ENCODE results near the gene MEMO1.
"Not testable (repeated sequence)": the region's sequence is repeated elsewhere in the genome, so short reads cannot be mapped to it uniquely, and the experiment has no call there.

Gene MEMO1

DNA sequence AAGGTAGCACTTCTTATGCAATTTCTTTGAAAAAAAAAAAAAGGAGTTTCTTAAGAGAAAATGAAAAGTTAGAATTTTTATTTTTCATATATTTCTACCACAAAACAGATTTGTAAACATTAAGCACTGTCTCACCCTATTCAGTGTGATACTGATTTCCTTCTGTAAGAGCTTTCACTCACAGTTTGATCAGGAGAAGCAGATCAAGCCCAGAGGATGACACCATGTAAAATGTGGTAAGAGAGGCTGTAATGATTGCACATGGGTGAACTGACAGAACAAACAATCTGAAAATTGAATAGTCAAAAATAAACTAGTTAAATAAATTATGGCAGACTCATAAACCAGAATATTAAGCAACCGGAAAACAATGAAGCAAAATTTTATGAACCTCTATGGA is 54.5 kb downstream of the MEMO1 start:
- DNase-seq, result no peak

DNA sequence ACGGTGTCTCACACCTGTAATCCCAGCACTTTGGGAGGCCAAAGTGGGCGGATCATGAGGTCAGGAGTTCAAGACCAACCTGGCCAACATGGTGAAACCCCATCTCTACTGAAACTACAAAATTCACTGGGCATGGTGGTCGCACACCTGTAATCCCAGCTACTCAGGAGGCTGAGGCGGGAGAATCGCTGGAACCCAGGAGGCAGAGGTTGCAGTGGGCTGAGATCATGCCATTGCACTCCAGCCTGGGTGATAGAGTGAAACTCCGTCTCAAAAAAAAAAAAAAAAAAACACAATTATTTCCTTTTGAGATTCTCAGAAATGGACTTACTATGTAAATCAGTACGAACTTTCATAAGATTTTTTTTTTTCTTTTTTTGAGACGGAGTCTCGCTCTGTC is 57.7 kb downstream of the MEMO1 start:
- not testable (repeated sequence) for DNase-seq

DNA sequence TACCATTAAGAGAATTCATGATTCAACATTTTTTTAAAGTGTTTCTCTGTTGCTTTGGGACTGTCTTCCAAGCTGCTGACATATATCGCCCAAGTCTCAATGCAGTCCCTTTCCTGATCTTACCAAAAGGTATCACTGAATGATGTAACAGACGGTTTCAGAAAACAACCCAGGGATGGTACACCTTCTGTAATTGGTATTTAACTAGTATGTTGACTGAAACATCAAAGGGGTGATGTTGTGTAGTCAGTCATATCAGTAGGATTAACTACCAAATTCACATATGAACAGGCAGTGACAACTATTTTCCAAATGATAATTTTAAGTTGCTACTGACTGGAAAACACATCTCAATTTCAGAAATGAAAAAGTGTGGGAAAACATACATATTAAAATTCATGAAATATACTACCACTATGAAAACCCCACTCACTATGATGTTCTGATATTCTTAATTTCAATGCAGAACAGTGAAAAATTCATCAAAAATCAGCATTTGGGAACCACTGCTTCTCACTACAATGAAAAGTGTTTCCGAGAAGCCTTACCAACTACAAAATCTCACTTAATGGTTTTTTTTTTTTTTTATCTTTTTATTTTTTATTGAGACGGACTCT is 59.8 kb downstream of the MEMO1 start:
- no peak for DNase-seq

DNA sequence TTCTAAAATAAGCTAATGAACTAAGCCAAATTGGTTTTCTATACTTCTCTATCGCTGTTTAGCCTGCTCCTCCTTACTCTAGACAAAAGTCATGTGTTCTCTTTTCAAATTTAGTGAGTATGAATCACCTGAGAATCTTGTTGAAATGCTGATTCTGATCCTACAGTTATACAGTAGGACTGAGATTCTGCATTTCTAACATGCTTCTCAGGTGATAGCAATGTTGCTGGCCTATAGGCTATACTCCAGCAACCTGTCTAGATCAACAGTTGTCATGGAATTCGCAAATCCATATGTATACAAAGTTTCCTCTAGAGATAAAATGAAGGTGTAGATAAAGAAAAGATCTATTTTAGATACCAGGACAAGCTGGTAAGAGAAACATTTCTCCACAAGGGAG is 62.9 kb downstream of the MEMO1 start:
- no peak for DNase-seq

DNA sequence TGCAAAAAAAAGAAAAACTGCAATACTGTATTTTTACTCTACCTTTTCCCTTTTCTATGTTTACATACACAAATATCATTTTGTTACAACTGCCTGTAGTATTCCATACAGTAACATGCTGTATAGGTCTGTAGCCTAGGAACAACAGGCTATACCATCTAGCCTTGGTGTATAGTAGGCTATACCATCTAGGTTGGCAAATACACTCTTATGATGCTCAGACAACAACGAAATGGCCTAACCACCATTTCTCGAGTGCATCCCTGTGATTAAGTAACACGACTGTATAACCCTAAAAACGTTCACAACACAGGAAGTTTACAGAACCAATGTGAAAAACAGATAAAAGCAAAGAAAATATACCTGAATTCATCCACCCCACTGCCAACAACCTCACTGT is 64.0 kb downstream of the MEMO1 start:
- DNase-seq, result no peak

DNA sequence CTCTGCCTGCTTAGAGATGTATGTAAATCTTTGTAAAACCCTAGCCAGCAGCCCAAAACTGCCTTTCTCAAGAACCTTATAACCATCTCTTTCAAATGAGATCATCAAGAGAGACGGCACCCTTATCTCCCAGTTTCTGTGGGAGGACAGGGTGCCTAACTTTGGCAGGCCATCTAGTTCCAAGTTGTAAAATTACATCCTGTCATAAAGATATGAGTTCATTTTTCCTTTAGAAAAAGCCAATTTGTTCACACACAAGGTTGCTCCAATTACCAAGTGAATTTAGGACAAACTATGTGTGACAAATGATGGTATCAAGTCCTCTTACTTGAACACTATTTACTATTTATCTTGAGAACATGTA is 65.3 kb downstream of the MEMO1 start:
- DNase-seq, result no peak

DNA sequence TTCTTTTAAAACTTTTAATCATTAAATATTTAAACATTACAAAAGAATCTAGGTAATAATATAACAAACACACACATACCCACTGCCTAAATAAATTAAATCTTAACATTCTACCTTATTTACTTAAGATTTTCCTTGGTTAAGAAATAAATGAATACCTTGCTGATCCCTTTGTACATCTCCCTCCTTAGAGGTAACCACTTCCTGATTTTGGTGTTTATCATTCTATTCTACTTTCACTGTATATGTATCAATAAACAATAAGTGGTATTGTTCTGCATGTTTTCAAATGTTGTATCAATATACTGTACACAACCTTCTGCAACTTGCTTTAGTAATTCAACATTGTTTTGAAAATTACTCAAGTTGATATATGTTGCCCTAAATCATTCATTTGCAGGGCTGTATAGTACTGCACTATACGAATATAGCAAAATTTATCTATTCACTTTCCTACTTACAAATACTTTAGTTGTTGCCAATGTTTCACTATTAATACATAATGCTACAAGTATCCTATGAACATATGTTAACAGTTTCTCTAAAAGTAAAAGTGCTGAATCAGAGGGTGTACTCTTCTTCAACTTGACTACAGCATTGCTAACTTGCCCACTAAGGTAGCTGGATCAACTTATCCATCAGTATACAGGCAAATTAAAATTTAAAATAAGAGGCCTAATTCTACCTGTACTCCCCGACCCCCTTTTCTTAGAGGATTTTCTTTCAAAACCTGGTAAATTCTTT is 65.8 kb downstream of the MEMO1 start:
- no peak for DNase-seq

DNA sequence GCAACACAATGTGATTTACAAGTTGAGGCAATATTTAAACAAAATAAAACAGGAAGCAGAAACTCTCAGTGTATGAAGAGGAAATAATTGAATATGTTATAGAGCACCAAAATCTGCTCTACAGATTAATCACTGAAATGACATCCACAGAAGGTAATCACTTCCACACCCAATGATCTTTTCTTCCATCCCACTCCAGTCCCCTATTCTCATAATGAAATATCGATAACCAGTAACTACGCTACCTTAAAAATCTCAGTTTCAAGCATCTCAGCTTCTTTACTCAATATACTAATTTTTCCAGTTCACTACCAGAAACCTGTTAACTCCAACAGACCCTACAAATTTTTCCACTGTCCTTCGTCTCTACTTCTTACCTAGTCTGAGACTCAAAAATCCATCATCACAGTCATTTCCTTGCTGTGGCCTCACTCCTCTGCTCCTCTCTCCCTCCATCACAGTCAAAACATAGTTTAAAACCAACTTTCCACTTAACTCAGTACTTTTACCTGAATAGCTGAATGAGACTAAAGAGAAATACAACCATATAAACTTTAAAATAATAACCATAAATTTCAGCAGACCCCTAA is 67.1 kb downstream of the MEMO1 start:
- DNase-seq, result no peak

DNA sequence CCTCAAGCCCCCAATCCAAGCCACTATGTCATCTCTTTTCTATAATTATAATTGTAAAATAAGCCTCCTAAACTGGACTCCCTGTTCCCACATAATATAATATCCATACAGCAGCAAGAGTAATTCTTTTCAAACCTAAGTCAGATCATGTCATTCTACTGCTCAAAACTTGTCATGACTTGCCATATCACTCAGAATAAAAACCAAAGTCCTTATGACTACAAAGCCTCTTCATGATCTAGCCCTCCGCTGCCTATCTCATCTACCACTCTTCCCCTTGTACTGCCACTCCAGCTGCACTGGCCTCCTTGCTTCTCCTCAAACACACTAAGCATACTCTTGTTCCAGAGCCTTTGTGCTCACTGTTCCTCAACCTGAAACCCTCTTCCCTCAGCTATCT is 69.9 kb downstream of the MEMO1 start:
- DNase-seq, result no peak

DNA sequence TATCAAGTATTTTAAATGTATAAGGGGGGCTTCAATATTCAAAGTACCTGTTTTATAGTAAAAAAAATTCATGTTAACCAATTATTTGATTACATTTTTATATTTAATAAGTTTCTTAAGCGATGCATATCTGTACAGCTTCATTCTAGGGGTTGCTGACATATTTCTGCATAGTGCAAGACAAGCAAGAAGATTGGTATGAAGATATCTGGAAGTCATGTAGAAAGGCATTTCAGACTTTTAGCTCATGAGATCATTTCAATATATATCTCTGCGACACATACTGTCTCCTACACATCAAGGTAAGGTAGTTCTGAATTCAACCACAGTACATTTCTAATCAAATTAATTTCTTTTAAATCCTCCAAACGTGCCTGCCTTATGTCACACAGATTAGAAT is 73.1 kb downstream of the MEMO1 start:
- no peak for DNase-seq

DNA sequence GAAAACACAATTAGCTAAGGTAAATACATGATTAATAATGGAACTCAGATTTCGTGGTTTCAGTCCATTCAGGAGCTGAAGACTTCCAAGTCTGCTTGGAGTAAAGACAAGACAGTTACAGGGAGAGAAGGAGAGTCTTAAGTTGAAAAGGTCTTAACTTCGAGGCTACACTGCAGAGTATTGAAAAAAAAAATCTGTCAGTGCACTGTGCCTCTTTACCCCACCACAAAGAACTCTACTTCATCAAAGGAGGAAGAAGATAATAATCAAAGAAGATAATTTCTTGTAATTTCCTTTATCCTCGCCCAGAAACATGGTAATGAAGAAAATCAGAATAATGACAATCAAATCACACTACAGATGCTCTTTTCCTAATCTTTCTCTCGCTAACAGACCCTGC is 75.4 kb downstream of the MEMO1 start:
- no peak for DNase-seq

DNA sequence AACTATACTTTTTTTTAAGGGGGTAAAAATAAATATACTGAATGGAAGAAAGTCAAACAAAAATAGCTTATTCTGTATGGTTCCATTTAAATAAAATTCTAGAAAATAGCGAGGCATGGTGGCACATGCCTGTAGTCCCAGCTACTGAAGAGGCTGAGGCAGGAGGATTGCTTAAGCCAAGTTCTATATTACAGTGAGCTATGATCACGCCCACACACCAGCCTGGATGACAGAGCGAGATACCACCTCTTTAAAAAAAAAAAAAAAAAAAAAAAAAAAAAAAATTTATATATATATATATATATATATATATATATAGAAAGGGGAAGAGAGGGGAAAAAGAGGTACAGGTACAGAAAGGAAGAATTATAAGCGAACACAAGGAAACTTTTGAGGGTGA is 77.7 kb downstream of the MEMO1 start:
- DNase-seq, result no peak

DNA sequence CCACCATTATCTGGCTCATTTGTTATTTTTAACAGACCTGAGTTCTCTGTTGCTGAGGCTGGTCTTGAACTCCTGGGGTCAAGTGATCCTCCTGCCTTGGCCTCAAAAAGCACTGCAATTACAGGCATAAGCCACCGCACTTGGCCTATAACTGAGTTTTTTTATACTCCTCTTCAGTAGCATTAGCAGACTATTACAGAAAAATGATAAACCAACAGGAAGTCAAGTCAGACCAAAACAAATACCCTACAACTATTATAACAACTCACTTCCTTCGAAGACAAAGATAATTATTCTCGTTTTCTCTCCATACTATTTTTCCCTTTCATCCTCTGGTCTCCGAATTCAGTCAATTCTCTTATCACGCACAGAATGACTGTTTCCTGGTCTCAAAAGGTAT is 78.2 kb downstream of the MEMO1 start:
- no peak for DNase-seq

DNA sequence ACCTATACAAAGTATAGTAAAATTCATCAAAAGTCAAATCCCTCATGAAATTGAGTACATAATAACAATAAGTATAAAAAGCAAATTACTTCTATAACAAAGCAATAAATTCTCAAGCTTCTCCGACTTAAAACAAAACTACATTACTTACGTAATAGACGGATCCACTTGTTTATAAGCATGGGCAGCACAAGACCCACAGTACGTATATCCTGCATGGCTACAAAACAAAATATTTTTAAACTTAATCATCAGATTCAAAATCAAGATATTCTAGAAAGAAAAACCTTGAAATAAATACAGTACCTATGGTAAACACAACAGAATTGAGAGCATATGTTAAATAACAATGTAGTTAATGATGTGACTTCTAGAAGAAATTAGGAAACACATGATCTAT is 78.9 kb downstream of the MEMO1 start:
- DNase-seq, result no peak

DNA sequence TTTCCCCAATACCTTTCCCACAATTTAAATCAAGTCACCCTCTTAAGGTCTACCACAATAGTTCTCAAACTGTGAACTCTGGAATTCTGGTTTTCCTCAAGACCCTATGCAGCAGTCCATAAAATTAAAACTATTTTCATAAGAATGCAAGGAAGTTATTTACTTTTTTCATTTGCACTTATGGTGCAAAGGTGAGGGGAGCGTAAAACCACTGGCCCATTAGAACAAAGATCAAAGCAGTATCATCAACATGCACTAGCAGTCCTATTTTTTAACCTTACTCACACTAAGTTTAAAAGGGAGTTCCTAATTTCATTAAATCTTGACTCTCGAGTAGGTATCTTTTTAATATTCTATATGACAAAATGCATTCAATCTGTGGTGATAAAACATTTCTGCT is 85.3 kb downstream of the MEMO1 start:
- DNase-seq, result no peak

DNA sequence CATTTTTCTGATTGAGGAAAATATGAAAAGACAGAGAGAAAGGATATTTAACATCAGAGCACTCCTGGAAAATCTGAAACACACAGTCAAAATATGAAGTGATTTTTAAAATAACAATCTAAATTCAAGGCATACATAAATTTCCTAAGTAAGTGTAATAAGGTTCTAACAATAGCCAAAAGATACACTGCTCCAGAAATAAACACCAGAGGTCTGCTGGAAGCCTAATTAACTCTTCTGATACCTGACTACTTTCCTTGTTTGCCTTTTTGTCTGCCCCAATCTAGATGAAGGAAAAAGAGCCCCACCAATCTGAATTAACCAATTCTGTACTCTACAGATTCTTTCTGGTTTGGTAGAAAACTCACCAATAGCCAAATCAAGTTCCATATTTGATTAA is 87.1 kb downstream of the MEMO1 start:
- no peak for DNase-seq

DNA sequence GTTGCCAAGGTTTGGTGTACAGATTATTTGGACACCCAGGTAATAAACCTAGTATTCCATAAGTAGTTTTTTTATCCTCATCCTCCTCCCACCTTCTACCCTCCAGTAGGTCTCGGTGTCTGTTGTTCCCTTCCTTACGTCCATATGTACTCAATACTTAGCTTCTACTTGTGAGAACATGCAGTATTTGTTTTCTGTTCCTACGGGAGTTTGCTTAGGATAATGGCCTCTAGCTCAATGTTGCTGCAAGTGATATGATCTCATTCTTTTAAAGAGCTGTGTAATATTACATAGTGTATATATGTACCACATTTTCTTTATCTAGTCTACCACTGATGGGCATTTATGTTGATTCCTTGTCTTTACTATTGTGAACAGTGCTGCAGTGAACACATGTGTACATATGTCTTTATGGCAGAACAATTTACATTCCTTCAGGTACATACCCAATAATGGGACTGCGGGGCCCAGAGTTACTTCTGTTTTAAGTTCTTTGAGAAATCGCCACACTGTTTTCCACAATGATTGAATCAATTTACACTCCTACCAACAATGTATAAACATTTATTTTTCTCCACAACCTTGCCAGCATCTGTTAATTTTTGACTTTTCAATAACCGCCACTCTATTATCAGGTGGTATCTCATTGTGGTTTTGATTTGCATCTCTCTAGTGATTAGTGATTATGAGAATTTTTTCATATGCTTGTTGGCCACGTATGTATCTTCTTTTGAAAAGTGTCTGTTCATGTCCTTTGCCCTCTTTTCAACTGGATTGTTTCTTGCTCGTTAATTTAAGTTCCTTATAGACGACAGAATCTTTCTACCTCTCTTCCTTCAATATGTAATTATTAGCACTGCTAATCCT is 88.0 kb downstream of the MEMO1 start:
- DNase-seq, result no peak

DNA sequence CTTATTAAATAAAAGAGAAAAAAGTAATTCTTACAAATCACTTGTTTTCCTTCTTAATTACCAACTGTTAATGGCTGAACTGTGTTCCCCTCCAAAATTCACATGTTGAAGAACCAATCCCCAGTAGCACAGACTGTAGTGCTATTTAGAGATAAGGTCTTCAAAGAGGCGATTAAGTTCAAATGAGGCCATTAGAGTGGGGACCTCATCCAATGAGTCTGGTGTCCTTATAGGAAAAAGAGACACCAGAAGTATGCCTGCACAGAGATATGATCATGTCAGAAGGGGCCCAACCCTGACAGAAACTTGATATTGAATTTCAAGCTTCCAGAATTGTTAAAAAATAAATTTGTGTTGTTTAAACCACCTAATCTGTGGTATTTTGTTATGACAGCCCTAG is 89.8 kb downstream of the MEMO1 start:
- no peak for DNase-seq

DNA sequence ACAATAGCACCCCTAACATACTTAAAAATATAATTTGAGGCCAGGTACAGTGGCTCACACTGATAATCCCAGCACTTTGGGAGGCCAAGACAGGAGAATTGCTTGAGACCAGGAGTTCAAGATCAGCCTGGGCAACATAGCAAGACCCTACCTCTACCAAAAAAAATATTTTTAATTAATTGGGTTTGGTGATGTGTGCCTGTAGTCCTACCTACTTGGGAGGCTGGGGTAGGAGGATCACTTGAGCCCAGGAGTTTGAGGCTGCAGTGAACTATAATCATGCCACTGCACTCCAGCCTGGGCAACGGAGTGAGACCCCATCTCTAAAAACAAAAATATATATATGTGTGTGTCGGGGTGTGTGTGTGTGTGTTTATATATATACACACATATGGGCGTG is 91.3 kb downstream of the MEMO1 start:
- no peak for DNase-seq

DNA sequence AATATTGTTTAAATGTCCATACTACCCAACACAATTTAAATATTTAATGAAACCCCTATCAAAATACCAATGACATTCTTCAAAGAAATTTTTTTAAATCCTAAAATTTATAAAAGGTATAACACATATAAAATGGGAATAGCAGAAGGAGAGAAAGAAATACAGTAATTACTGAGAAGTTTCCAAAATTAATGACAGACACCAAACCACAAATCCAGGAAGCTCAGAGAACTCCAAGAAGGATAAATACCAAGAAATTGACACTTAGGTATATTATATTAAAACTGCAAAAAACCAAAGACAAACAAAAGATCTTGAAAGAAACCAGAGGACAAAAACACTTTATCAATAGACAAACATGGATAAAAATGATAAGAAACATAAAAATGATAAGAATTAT is 101.1 kb downstream of the MEMO1 start:
- DNase-seq, result no peak

DNA sequence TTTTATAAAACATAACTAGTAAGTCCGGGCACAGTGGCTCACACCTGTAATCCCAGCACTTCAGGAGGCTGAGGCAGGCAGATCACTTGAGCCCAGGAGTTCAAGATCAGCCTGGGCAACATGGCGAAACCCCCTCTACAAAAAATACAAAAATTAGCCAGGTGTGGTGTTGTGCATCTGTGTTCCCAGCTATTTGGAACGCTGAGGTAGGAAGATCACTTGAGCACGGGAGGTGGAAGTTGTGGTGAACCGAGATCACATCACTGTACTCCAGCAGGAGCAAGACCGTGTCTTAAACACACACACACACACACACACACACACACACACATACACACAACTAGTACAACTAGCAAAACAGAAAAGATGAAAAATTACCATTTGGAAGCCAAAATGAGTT is 103.3 kb downstream of the MEMO1 start:
- DNase-seq, result not testable (repeated sequence)

DNA sequence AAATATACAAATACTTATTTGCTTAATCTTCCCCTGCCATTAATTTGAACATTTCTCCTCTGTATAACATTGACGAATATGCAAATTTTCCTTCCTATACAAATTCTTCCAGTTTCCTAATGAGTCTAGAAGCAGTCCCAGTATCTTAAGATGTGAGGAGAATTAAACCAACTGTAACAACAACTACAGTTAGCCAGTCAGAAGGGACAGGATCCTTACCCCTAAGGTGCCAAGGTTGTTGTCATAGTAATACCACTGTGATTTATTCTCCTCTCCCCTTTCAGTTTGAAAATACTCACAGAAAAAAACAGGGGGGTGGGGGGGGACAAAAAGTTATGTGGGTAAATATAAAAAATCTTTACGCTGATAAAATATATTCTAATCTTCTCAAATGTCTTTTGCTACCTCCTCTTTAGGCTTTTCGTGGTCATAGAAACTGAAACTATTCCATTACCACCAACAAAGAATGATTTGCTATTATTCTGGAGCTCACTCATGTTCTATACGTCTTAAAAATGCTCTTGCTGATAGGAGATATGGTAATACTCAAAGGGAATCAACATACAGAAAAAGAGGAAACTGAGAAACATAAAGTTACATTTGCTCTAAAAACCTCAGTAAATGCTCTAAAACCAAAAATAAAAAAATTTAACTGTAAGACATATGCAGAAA is 107.6 kb downstream of the MEMO1 start:
- no peak for DNase-seq

DNA sequence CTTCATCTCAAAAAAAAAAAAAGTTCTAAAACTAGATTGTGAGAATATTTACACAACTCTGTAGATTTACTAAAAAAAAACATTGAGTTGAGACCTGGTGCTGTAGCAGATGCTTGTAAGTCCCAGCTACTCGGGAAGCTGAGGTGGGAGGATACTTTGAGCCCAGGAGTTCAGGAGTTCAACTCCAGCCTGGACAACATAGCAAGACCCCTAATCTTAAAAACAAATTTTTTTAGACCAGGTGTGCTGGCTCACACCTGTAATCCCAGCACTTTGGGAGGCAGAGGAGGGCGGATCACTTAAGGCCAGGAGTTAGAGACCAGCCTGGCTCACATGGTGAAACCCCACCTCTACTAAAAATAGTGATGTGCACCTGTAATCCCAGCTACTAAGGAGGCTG is 108.9 kb downstream of the MEMO1 start:
- DNase-seq, result no peak
